Measurements from ENCODE around the gene LIMA1. TPM values are rescaled to one million over a fixed set of nuclear protein-coding genes. Genes with fewer than 3 reads are reported as not detected.
A peak's percentile ranks its signal among the peaks of the same experiment; 100 is the strongest.

LIMA1 gene
- total and polyA plus RNA-seq, 2 of the 4 experiments (the other 2 are of a cell fraction) = 126 to 163 TPM

- DNase-seq = no peak
- in situ Hi-C loops (cut with MboI; ENCODE audit: low sequenced_read_pairs) (no loop called here), dilution Hi-C loops (cut with HindIII; ENCODE audit: low sequenced_read_pairs, unreplicated experiment) (no loop called here), intact Hi-C loops (cut with micrococcal nuclease) (no loop called here)
- H3K4me3 ChIP-seq (ENCODE audit: insufficient read depth, low read depth, low read length) = no peak overlapping the region
- no TSS peak for BruUV-seq (replicated peaks)
- peak overlapping the region; percentile 53 for H2BK5ac ChIP-seq (ENCODE audit: low read depth, low read length, poor library complexity, severe bottlenecking)
- H4K8ac ChIP-seq (ENCODE audit: low read depth in 2 of 2, low read length in 2 of 2) = peak overlapping the region; percentile 35 to 72; a peak in 2 of 4 replicates
- H4K91ac ChIP-seq (ENCODE audit: insufficient read depth, low read depth, low read length) = peak overlapping the region; percentile 26; the same call in 1 of the 2 replicates
- no peak overlapping the region for H3K56ac ChIP-seq (ENCODE audit: extremely low read depth, insufficient read depth, low read length)
- peaks cover 6% of the 10 kb centered on the region for H3K4me1 ChIP-seq (ENCODE audit: control insufficient read depth, insufficient read depth, low read length)
- peaks cover 56% of the 10 kb centered on the region for H4K20me1 ChIP-seq (ENCODE audit: insufficient read depth, low read length)
- peak overlapping the region; percentile 79; the same call in 1 of the 2 replicates for H3K9ac ChIP-seq (ENCODE audit: low read depth, low read length)
- H2BK120ac ChIP-seq (ENCODE audit: low read depth, low read length) = peak overlapping the region; percentile 50; the same call in 1 of the 2 replicates
- H3K36me3 ChIP-seq (ENCODE audit: control insufficient read depth, insufficient read depth, low read length) = peaks cover 22% of the 10 kb centered on the region
- TF ChIP-seq BHLHE40 (IDR thresholded peaks at IDR 0.05; ENCODE audit: low read depth, low read length) (no peak), FOS (IDR thresholded peaks at IDR 0.05; ENCODE audit: low read depth, low read length) (no peak), USF2 (IDR thresholded peaks at IDR 0.05; ENCODE audit: low read depth, low read length) (no peak), NFE2L2 (IDR thresholded peaks at IDR 0.05; ENCODE audit: low read depth, low read length) (no peak), RCOR1 (IDR thresholded peaks at IDR 0.05; ENCODE audit: insufficient replicate concordance, low read length) (no peak), MAZ (IDR thresholded peaks at IDR 0.05; ENCODE audit: borderline replicate concordance, low read depth, low read length) (no peak), RAD21 (IDR thresholded peaks at IDR 0.05; ENCODE audit: low read length) (no peak), CHD1 (IDR thresholded peaks at IDR 0.05; ENCODE audit: low read depth, low read length) (no peak), SMC3 (IDR thresholded peaks at IDR 0.05; ENCODE audit: low read depth, low read length) (no peak), CTCF (conservative IDR thresholded peaks at IDR 0.05; ENCODE audit: low read depth, low read length) (no peak), MAFK (IDR thresholded peaks at IDR 0.05; ENCODE audit: low read depth, low read length) (no peak), POLR2A (IDR thresholded peaks at IDR 0.05; ENCODE audit: low read depth, low read length) (no peak), MXI1 (IDR thresholded peaks at IDR 0.05; ENCODE audit: borderline replicate concordance, low read depth, low read length) (no peak), RFX5 (IDR thresholded peaks at IDR 0.05; ENCODE audit: low read depth, low read length) (no peak), CEBPB (IDR thresholded peaks at IDR 0.05; ENCODE audit: low read depth, low read length) (no peak)
- TF ChIP-seq, protein P1, sequence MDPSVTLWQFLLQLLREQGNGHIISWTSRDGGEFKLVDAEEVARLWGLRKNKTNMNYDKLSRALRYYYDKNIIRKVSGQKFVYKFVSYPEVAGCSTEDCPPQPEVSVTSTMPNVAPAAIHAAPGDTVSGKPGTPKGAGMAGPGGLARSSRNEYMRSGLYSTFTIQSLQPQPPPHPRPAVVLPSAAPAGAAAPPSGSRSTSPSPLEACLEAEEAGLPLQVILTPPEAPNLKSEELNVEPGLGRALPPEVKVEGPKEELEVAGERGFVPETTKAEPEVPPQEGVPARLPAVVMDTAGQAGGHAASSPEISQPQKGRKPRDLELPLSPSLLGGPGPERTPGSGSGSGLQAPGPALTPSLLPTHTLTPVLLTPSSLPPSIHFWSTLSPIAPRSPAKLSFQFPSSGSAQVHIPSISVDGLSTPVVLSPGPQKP (IDR thresholded peaks at IDR 0.05; ENCODE audit: borderline replicate concordance, low read depth, low read length) = no peak
- no peaks in the 10 kb centered on the region for H3K27me3 ChIP-seq (ENCODE audit: control insufficient read depth, insufficient read depth, low read length)
- H3K4ac ChIP-seq (ENCODE audit: low read depth, low read length) = peak overlapping the region; percentile 87
- ATAC-seq (ENCODE audit: low read depth) = no peak
- peak overlapping the region; percentile 48; the same call in 1 of the 2 replicates for H2AK5ac ChIP-seq (ENCODE audit: low read depth, low read length)
- no peaks in the 10 kb centered on the region for H3K9me3 ChIP-seq (ENCODE audit: control insufficient read depth, insufficient read depth, low read length)
- H2BK20ac ChIP-seq (ENCODE audit: low read depth, low read length) = peak overlapping the region; percentile 61; the same call in 1 of the 2 replicates
- H4K5ac ChIP-seq (ENCODE audit: low read depth, low read length) = peak overlapping the region; percentile 14; the same call in 1 of the 2 replicates
- H3K23ac ChIP-seq (ENCODE audit: low read depth, low read length) = peak overlapping the region; percentile 57
- no peak overlapping the region for H2AFZ ChIP-seq (replicated peaks; ENCODE audit: low read length, poor library complexity)
- peak overlapping the region; percentile 68 for H3K27ac ChIP-seq (ENCODE audit: insufficient read depth, low read length)
- H3K79me1 ChIP-seq (ENCODE audit: low read depth in 1 of 2, low read length in 2 of 2) = peaks cover 2 to 60% of the 10 kb centered on the region in 2 experiments; a peak in 3 of 4 replicates
- H3K4me2 ChIP-seq (ENCODE audit: low read depth, low read length) = no peak overlapping the region
- H3K14ac ChIP-seq (replicated peaks; ENCODE audit: low read depth, low read length) = peak overlapping the region; percentile 62; the same call in 1 of the 2 replicates
- POLR2A ChIA-PET (ENCODE audit: unreplicated experiment) = interaction anchor here (0.5 kb wide), 1 partner anchor 1144 kb away, joined by 10 read pairs; no protein-coding TSS in a partner anchor
- CTCF ChIA-PET = interaction anchor here (1.1 to 1.7 kb wide), 3 partner anchors 9 to 103 kb away, joined by 4 to 6 read pairs (median 5); no protein-coding TSS in a partner anchor
- H2AK9ac ChIP-seq (replicated peaks; ENCODE audit: low read depth, low read length, poor library complexity) = no peak overlapping the region
- H3K18ac ChIP-seq (ENCODE audit: low read depth, low read length) = peak overlapping the region; percentile 85; the same call in 1 of the 2 replicates
- H2BK15ac ChIP-seq (ENCODE audit: low read depth, low read length) = peak overlapping the region; percentile 53; the same call in 2 of the 3 replicates
- WGBS, 2 experiments (ENCODE audit: extremely low coverage in 2 of 2, insufficient read length in 1 of 2) = no CpG with 5 or more reads among the region's 2 CpGs
- H3K9me1 ChIP-seq (ENCODE audit: insufficient read depth, low read length) = peaks cover 14% of the 10 kb centered on the region; the same call in 1 of the 2 replicates
These were observed 71.3 kb downstream of the LIMA1 start for GRCh38 chr12:50212071-50212467.

Measured in IMR-90 (cell line).